Keratinocyte (primary cell): ENCODE data around the gene FRMD4B.

ENCODE experiments used
- EZH2 ChIP-seq: IDR thresholded peaks from one replicate; pipeline ENCODE4 v1.6.1; 2012; ENCODE audit warnings: inconsistent platforms, mild to moderate bottlenecking, low read length, moderate library complexity
- TF ChIP-seq, protein P1 (sequence below), 3 experiments: IDR thresholded peaks in 1 of 3; conservative IDR thresholded peaks in 1 of 3; optimal IDR thresholded peaks in 1 of 3; 2 replicates in 2 of 3; 3 replicates in 1 of 3; pipeline versions ENCODE3 to v1.5.1; 2011; ENCODE audit warnings: low read length in 3 of 3, mild to moderate bottlenecking in 3 of 3, moderate library complexity in 2 of 3, control low read depth in 1 of 3, inconsistent platforms in 1 of 3; ENCODE audit not compliant: insufficient read depth in 2 of 3; ENCODE audit errors: extremely low read depth in 1 of 3

DNA sequence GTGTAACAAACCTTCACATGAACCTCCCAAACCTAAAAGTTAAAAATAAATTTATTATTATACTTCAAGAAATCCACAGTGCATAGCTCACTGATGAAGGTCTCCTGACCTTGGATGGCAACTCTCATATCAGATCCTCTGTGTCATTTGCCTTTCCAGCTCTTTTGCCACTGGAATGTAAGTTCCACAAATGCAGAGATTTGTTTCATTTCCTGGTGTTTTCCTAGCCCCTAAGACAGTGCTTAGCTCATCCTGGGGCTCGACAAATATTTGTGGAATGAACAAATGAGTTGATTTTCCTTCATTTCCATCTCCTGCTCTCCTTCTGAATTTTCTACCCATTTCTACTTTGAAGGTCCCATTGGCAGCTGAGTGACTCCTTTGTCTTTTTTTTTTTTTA lies 56.0 kb downstream of the FRMD4B start:
- TF ChIP-seq, protein P1, sequence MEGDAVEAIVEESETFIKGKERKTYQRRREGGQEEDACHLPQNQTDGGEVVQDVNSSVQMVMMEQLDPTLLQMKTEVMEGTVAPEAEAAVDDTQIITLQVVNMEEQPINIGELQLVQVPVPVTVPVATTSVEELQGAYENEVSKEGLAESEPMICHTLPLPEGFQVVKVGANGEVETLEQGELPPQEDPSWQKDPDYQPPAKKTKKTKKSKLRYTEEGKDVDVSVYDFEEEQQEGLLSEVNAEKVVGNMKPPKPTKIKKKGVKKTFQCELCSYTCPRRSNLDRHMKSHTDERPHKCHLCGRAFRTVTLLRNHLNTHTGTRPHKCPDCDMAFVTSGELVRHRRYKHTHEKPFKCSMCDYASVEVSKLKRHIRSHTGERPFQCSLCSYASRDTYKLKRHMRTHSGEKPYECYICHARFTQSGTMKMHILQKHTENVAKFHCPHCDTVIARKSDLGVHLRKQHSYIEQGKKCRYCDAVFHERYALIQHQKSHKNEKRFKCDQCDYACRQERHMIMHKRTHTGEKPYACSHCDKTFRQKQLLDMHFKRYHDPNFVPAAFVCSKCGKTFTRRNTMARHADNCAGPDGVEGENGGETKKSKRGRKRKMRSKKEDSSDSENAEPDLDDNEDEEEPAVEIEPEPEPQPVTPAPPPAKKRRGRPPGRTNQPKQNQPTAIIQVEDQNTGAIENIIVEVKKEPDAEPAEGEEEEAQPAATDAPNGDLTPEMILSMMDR (optimal IDR thresholded peaks at IDR 0.05 in 1 of 3, IDR thresholded peaks at IDR 0.05 in 1 of 3, conservative IDR thresholded peaks at IDR 0.05 in 1 of 3; ENCODE audit: extremely low read depth in 1 of 3, insufficient read depth in 2 of 3, low read length in 3 of 3): no peak
- no peak for TF ChIP-seq EZH2
